OCI-LY3 (cell line): ENCODE data around the gene TREM1.

Experiments
- EZH2phosphoT487 ChIP-seq: fragments of 200-600 bp; shearing (Covaris generic); IDR thresholded peaks from 2 replicates; pipeline ENCODE4 v1.6.1; 2018; ENCODE audit warnings: antibody characterized with exemption, mixed run types, low read depth
- TF ChIP-seq, protein P1 (sequence below): fragments of 200-600, 300-600 bp; sonication (generic); IDR thresholded peaks from 2 replicates; pipeline ENCODE4 v1.5.1; 2014; ENCODE audit warnings: antibody characterized with exemption, low read length, low read depth

DNA sequence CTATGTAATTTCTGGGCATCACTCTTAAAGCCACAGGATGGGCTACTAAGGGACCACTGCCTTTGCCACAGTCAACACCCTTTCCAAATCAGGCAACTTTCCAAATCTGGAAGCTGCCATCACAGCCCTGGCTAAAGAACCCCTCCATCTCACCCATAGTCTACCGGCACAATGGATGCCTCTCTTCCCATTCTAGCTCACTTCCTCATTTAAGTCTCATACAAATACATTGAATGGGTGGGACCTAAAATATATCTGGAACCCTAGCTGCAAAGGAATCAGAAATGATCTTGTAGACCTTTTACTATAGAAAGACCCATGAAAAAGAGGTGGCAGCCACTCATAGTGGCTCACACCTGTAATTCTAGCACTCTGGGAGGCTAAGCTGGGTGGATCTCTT is 61.7 kb downstream of the TREM1 start:
- TF ChIP-seq, protein P1, sequence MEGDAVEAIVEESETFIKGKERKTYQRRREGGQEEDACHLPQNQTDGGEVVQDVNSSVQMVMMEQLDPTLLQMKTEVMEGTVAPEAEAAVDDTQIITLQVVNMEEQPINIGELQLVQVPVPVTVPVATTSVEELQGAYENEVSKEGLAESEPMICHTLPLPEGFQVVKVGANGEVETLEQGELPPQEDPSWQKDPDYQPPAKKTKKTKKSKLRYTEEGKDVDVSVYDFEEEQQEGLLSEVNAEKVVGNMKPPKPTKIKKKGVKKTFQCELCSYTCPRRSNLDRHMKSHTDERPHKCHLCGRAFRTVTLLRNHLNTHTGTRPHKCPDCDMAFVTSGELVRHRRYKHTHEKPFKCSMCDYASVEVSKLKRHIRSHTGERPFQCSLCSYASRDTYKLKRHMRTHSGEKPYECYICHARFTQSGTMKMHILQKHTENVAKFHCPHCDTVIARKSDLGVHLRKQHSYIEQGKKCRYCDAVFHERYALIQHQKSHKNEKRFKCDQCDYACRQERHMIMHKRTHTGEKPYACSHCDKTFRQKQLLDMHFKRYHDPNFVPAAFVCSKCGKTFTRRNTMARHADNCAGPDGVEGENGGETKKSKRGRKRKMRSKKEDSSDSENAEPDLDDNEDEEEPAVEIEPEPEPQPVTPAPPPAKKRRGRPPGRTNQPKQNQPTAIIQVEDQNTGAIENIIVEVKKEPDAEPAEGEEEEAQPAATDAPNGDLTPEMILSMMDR: no peak
- TF ChIP-seq EZH2phosphoT487: no peak
